ENCODE results near the gene LELP1. TPM values are rescaled to one million over a fixed set of nuclear protein-coding genes. Genes with fewer than 3 reads are reported as not detected.

The LELP1 gene
- total and polyA plus RNA-seq, 2 of the 13 experiments (the other 11 are each of a cell fraction or from before 2014, with no cell fraction given), result not detected

GRCh38 chr1:153253693-153254092 is 50.5 kb downstream of the LELP1 start:
- H3K27me3 ChIP-seq (ENCODE audit: control insufficient read depth in 1 of 2, insufficient read depth in 2 of 2, low read length in 2 of 2), result no peaks in the 10 kb centered on the region; a peak in 1 of 5 replicates
- H3K4me1 ChIP-seq (ENCODE audit: insufficient read depth, low read length), result no peaks in the 10 kb centered on the region
- H3K4me3 ChIP-seq (replicated peaks in 1 of 3; ENCODE audit: insufficient read depth in 1 of 3, low read depth in 2 of 3, low read length in 3 of 3), result no peak overlapping the region
- ATAC-seq (no peak), DNase-seq (ENCODE audit: low spot score) (no peak), FAIRE-seq (no peak)
- no peaks in the 10 kb centered on the region for H3K9me3 ChIP-seq (ENCODE audit: low read length)
- ChIA-PET CTCF (ENCODE audit: low intra/inter-chr PET ratio, low total read pairs) (no interaction called here), POLR2A (no interaction called here)
- H3K79me2 ChIP-seq (ENCODE audit: insufficient read depth, low read length), result no peaks in the 10 kb centered on the region
- H4K20me1 ChIP-seq (ENCODE audit: insufficient read depth, low read length), result no peaks in the 10 kb centered on the region
- in situ Hi-C loops (cut with HindIII; ENCODE audit: extremely low pct_ligation_motif_present, low pct_unique_long_range_greater_than_20kb), result no loop called here
- no peak overlapping the region for H3K9ac ChIP-seq (ENCODE audit: insufficient read depth, low read depth, low read length)
- intact Hi-C loops (cut with micrococcal nuclease; ENCODE audit: unreplicated experiment), result no loop called here
- no peak overlapping the region for H3K27ac ChIP-seq (ENCODE audit: extremely low read length, insufficient read depth, low read length)
- WGBS (ENCODE audit: low lambda C conversion rate), result 0% methylated on average over 1 of the region's 1 CpG
- H3K36me3 ChIP-seq (replicated peaks in 1 of 2; ENCODE audit: control insufficient read depth in 1 of 2, insufficient read depth in 2 of 2, low read length in 2 of 2), result no peaks in the 10 kb centered on the region
- H3K4me2 ChIP-seq (ENCODE audit: low read depth, low read length), result no peak overlapping the region
- no peak overlapping the region for H2AFZ ChIP-seq (ENCODE audit: low read length)
- no TSS peak for BruUV-seq (replicated peaks)
- no peak for TF ChIP-seq NCOA1 (CRISPR knock-in tag; IDR thresholded peaks at IDR 0.05)
- TF ChIP-seq ZNF652 (CRISPR knock-in tag; IDR thresholded peaks at IDR 0.05; ENCODE audit: borderline replicate concordance, low read depth), result no peak
- no peak for TF ChIP-seq BHLHE40 (IDR thresholded peaks at IDR 0.05; ENCODE audit: low read length)
- TF ChIP-seq ZNF597 (CRISPR knock-in tag; IDR thresholded peaks at IDR 0.05), result no peak
- no peak for TF ChIP-seq ZFP90 (CRISPR knock-in tag; IDR thresholded peaks at IDR 0.05; ENCODE audit: borderline replicate concordance)
- no peak for TF ChIP-seq BRF2 (CRISPR knock-in tag; IDR thresholded peaks at IDR 0.05)
- no peak for TF ChIP-seq ZNF746 (CRISPR knock-in tag; IDR thresholded peaks at IDR 0.05)
- TF ChIP-seq ZFP62 (CRISPR knock-in tag; IDR thresholded peaks at IDR 0.05), result no peak
- no peak for TF ChIP-seq U2AF2 (IDR thresholded peaks at IDR 0.05; ENCODE audit: low read depth, low read length)
- no peak for TF ChIP-seq ZNF580 (CRISPR knock-in tag; IDR thresholded peaks at IDR 0.05; ENCODE audit: borderline replicate concordance, low read depth)
- no peak for TF ChIP-seq SMARCC2 (IDR thresholded peaks at IDR 0.05)
- no peak for TF ChIP-seq NAIF1 (CRISPR knock-in tag; IDR thresholded peaks at IDR 0.05; ENCODE audit: borderline replicate concordance)
- no peak for TF ChIP-seq ZNF276 (CRISPR knock-in tag; IDR thresholded peaks at IDR 0.05; ENCODE audit: low read depth)
- TF ChIP-seq GMEB1 (CRISPR knock-in tag; IDR thresholded peaks at IDR 0.05; ENCODE audit: borderline replicate concordance), result no peak
- TF ChIP-seq ATF6 (CRISPR knock-in tag; conservative IDR thresholded peaks at IDR 0.05), result no peak
- no peak for TF ChIP-seq PBX3 (CRISPR knock-in tag; IDR thresholded peaks at IDR 0.05; ENCODE audit: borderline replicate concordance)

Measured in HepG2 (cell line).